Measurements from ENCODE around the gene TLDC2. TPM values are rescaled to one million over a fixed set of nuclear protein-coding genes. Genes with fewer than 3 reads are reported as not detected.
"Not testable (repeated sequence)": the region's sequence is repeated elsewhere in the genome, so short reads cannot be mapped to it uniquely, and the experiment has no call there.

TLDC2 gene
- total RNA-seq, 1 experiment from 2014 or later: not detected

DNA sequence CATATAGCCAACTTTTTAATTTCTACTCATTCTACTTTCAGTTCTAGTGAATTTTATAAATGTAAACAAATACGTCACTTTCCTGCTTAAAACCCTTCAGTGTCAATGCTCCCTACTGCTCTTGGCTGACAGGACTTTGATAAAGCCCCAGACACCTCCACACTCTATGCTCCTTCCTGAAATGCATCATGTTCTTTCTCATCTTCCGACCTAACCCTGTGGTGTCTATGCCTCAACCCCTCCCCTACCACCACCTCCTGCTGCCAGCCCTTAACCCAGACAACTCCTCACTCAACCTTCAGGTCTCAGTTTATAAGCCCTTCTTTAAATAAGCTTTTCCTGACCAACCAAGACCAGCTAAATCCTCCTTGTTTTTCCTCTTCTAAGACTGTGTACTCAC is 19.1 kb downstream of the TLDC2 start:
- Mint-ChIP-seq H3K9me3 (ENCODE audit: unreplicated experiment) (no peaks in the 10 kb centered on the region), H3K4me3 (ENCODE audit: unreplicated experiment) (no peak overlapping the region), H3K36me3 (ENCODE audit: insufficient read depth, unreplicated experiment) (no peaks in the 10 kb centered on the region), H3K27ac (ENCODE audit: low read depth, unreplicated experiment) (no peak overlapping the region), H3K4me1 (ENCODE audit: insufficient read depth, unreplicated experiment) (no peaks in the 10 kb centered on the region), H3K27me3 (ENCODE audit: insufficient read depth, unreplicated experiment) (no peaks in the 10 kb centered on the region)
- intact Hi-C loops (cut with micrococcal nuclease): no loop called here
- TF ChIP-seq, protein P1, sequence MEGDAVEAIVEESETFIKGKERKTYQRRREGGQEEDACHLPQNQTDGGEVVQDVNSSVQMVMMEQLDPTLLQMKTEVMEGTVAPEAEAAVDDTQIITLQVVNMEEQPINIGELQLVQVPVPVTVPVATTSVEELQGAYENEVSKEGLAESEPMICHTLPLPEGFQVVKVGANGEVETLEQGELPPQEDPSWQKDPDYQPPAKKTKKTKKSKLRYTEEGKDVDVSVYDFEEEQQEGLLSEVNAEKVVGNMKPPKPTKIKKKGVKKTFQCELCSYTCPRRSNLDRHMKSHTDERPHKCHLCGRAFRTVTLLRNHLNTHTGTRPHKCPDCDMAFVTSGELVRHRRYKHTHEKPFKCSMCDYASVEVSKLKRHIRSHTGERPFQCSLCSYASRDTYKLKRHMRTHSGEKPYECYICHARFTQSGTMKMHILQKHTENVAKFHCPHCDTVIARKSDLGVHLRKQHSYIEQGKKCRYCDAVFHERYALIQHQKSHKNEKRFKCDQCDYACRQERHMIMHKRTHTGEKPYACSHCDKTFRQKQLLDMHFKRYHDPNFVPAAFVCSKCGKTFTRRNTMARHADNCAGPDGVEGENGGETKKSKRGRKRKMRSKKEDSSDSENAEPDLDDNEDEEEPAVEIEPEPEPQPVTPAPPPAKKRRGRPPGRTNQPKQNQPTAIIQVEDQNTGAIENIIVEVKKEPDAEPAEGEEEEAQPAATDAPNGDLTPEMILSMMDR (IDR thresholded peaks at IDR 0.05; ENCODE audit: unreplicated experiment): no peak
- no TSS peak for BruUV-seq (replicated peaks)
- no peak for DNase-seq (ENCODE audit: unreplicated experiment)
- CTCF ChIA-PET: no interaction called here
- POLR2A ChIA-PET: no interaction called here

DNA sequence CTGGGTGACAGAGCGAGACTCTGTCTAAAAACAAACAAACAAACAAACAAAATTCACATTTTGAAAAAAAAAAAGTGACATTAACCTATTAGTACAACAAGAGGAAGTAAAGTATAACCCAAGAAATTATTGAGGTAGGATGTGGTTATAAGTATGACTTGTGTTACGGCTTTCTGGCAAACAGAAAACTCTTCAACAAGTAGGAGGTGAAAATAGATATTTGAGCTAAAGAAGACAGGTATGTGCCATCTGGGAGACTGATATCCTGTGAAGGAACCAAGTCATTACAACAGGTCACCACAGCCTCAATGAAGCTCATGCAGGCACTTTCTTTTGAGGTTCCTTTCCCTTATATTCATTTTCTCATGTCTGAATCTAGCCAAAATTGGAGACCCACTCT is 28.8 kb downstream of the TLDC2 start:
- DNase-seq (ENCODE audit: unreplicated experiment): no peak
- Mint-ChIP-seq H3K4me1 (ENCODE audit: insufficient read depth, unreplicated experiment) (no peaks in the 10 kb centered on the region), H3K4me3 (ENCODE audit: unreplicated experiment) (no peak overlapping the region), H3K27me3 (ENCODE audit: insufficient read depth, unreplicated experiment) (no peaks in the 10 kb centered on the region), H3K27ac (ENCODE audit: low read depth, unreplicated experiment) (no peak overlapping the region), H3K36me3 (ENCODE audit: insufficient read depth, unreplicated experiment) (peaks cover 7% of the 10 kb centered on the region), H3K9me3 (ENCODE audit: unreplicated experiment) (no peaks in the 10 kb centered on the region)
- no TSS peak for BruUV-seq (replicated peaks)
- POLR2A ChIA-PET: no interaction called here
- CTCF ChIA-PET: interaction anchor here (0.6 to 1.4 kb wide), 3 partner anchors 18 to 112 kb away, joined by 3 to 5 read pairs (median 4); no protein-coding TSS in a partner anchor
- TF ChIP-seq, protein P1 (IDR thresholded peaks at IDR 0.05; ENCODE audit: unreplicated experiment): no peak
- intact Hi-C loops (cut with micrococcal nuclease): no loop called here

DNA sequence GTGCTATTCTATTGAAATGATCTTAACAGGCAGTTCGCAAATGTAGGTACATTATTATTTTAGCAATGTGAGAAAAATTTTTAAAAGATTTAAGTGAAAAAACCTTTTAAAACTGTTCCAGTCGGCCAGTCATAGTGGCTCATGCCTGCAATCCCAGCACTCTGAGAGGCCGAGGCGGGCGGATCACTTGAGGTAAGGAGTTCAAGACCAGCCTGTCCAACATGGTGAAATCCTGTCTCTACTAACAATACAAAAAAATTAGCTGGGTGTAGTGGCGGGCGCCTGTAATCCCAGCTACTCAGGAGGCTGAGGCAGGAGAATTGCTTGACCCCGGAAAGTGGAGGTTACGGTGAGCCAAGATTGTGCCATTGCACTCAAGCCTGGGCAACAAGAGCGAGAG is 29.6 kb downstream of the TLDC2 start:
- H3K27me3 Mint-ChIP-seq (ENCODE audit: insufficient read depth, unreplicated experiment); H3K4me1 Mint-ChIP-seq (ENCODE audit: insufficient read depth, unreplicated experiment); H3K27ac Mint-ChIP-seq (ENCODE audit: low read depth, unreplicated experiment); H3K9me3 Mint-ChIP-seq (ENCODE audit: unreplicated experiment); DNase-seq (ENCODE audit: unreplicated experiment); intact Hi-C loops (cut with micrococcal nuclease); H3K4me3 Mint-ChIP-seq (ENCODE audit: unreplicated experiment); H3K36me3 Mint-ChIP-seq (ENCODE audit: insufficient read depth, unreplicated experiment); BruUV-seq (replicated peaks): not testable (repeated sequence)
- ChIA-PET POLR2A (interaction anchor here (0.6 kb wide), 1 partner anchor 950 kb away, joined by 4 read pairs; no protein-coding TSS in a partner anchor), CTCF (interaction anchor here (0.7 kb wide), 1 partner anchor 1354 kb away, joined by 4 read pairs; no protein-coding TSS in a partner anchor)

DNA sequence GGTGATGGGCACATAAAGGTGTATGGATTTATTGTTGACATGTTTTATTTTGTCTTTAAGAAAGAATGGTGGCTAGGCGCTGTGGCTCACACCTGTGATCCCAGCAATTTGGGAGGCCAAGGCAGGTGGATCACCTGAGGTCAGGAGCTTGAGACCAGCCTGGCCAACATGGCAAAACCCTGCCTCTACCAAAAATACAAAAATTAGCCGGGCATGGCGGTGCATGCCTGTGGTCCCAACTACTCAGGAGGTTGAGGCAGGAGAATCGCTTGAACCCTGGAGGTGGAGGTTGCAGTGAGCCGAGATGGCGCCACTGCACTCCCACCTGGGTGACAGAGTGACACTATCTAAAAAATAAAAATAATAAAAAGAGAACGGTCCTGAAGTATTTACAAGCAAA is 30.1 kb downstream of the TLDC2 start:
- H3K9me3 Mint-ChIP-seq (ENCODE audit: unreplicated experiment); BruUV-seq (replicated peaks); H3K4me3 Mint-ChIP-seq (ENCODE audit: unreplicated experiment); H3K27me3 Mint-ChIP-seq (ENCODE audit: insufficient read depth, unreplicated experiment); H3K4me1 Mint-ChIP-seq (ENCODE audit: insufficient read depth, unreplicated experiment); H3K27ac Mint-ChIP-seq (ENCODE audit: low read depth, unreplicated experiment); intact Hi-C loops (cut with micrococcal nuclease); H3K36me3 Mint-ChIP-seq (ENCODE audit: insufficient read depth, unreplicated experiment); DNase-seq (ENCODE audit: unreplicated experiment): not testable (repeated sequence)
- ChIA-PET POLR2A (interaction anchor here (0.6 kb wide), 2 partner anchors 36 to 951 kb away, joined by 3 to 4 read pairs; no protein-coding TSS in a partner anchor), CTCF (interaction anchor here (0.7 kb wide), 1 partner anchor 1354 kb away, joined by 4 read pairs; no protein-coding TSS in a partner anchor)

DNA sequence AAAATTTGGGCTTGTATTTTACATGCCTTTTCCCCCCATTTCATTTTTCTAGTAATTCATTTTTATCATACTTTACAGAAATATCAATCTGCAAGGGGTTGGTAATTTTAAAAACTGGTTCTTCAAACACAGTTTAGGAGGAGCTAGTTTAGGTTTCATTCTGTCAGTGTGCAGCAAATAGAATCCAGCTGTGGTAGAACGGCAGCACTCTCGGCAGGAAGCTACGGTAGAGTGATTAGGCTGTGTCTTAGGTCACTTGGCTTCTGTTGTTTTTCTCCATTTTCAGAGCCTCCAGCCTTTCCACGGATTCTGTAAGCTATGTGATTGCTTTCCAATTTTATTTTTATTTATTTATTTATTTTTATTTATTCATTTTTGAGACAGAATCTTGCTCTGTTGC is 32.7 kb downstream of the TLDC2 start:
- Mint-ChIP-seq H3K27ac (ENCODE audit: low read depth, unreplicated experiment) (no peak overlapping the region), H3K36me3 (ENCODE audit: insufficient read depth, unreplicated experiment) (no peaks in the 10 kb centered on the region), H3K9me3 (ENCODE audit: unreplicated experiment) (no peaks in the 10 kb centered on the region), H3K27me3 (ENCODE audit: insufficient read depth, unreplicated experiment) (no peaks in the 10 kb centered on the region), H3K4me1 (ENCODE audit: insufficient read depth, unreplicated experiment) (no peaks in the 10 kb centered on the region), H3K4me3 (ENCODE audit: unreplicated experiment) (no peak overlapping the region)
- BruUV-seq (replicated peaks): no TSS peak
- CTCF ChIA-PET: interaction anchor here (0.6 to 1.5 kb wide), 7 partner anchors 11 to 707 kb away, joined by 3 to 4 read pairs (median 3); no protein-coding TSS in a partner anchor
- no peak for DNase-seq (ENCODE audit: unreplicated experiment)
- POLR2A ChIA-PET: no interaction called here
- intact Hi-C loops (cut with micrococcal nuclease): no loop called here
- TF ChIP-seq, protein P1 (IDR thresholded peaks at IDR 0.05; ENCODE audit: unreplicated experiment): no peak
